ENCODE measurements around the gene PBRM1. TPM values are rescaled to one million over a fixed set of nuclear protein-coding genes. Genes with fewer than 3 reads are reported as not detected.

The PBRM1 gene
- total RNA-seq, 1 experiment from 2014 or later, result 40.0 TPM

DNA sequence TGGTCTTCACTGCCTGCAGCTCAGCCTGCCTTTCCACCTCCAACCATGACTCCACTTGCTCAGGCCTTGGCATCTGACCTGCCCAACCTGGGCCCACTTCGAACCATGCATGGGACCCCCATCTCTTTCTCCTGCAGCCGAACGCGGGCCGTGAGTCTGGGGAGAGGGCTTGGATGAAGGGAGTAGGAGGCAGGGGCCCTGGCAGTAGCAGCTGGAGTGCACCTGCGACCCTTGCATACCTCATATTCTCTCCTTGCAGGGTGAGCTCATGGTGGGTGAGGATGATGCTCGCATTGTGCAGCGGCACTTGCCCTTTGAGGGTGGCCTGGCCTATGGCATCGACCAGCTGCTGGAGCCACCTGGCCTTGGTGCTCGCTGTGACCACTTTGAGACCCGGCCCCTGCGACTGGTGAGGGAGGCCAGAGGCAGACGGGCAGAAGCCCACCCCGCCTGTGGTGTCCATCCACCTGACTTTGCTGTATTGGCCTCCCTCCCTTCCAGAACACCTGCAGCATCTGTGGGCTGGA is 165.5 kb downstream of the PBRM1 start:
- CTCF ChIA-PET, result no interaction called here
- no peaks in the 10 kb centered on the region for H3K27me3 ChIP-seq (ENCODE audit: insufficient read depth, low read length)
- ATAC-seq, result no peak
- no peaks in the 10 kb centered on the region for H3K9me3 ChIP-seq (ENCODE audit: control insufficient read depth in 1 of 2, insufficient read depth in 1 of 2, low read depth in 1 of 2, low read length in 2 of 2)
- no peak overlapping the region for H3K4me2 ChIP-seq (ENCODE audit: low read length)
- H3K79me2 ChIP-seq (ENCODE audit: insufficient read depth, low read length), result no peaks in the 10 kb centered on the region
- TF ChIP-seq CTCF (IDR thresholded peaks at IDR 0.05 in 2 of 3, conservative IDR thresholded peaks at IDR 0.05 in 1 of 3; ENCODE audit: borderline replicate concordance in 1 of 3, insufficient read depth in 1 of 3, low read depth in 2 of 3, low read length in 2 of 3), result no peak
- TF ChIP-seq JUND (IDR thresholded peaks at IDR 0.05), result no peak
- no peak for TF ChIP-seq ZBTB33 (IDR thresholded peaks at IDR 0.05; ENCODE audit: extremely low read depth, insufficient replicate concordance, low read length)
- no peak for TF ChIP-seq EZH2phosphoT487 (IDR thresholded peaks at IDR 0.05; ENCODE audit: borderline replicate concordance)
- TF ChIP-seq, protein P1, sequence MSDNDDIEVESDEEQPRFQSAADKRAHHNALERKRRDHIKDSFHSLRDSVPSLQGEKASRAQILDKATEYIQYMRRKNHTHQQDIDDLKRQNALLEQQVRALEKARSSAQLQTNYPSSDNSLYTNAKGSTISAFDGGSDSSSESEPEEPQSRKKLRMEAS (IDR thresholded peaks at IDR 0.05), result no peak
- no peak for TF ChIP-seq REST (IDR thresholded peaks at IDR 0.05; ENCODE audit: low read depth)
- no peak overlapping the region for H3K9ac ChIP-seq (ENCODE audit: low read length)
- H2AFZ ChIP-seq (ENCODE audit: low read depth, low read length, poor library complexity, severe bottlenecking), result no peak overlapping the region
- no peaks in the 10 kb centered on the region for H3K9me2 ChIP-seq (ENCODE audit: insufficient read depth)
- POLR2A ChIA-PET, result no interaction called here
- no peak for DNase-seq (ENCODE audit: low read depth, low spot score)
- RAD21 ChIA-PET (ENCODE audit: low non-redundant PET in 1 of 2, low total read pairs in 2 of 2, uncharacterized antibody in 2 of 2, unreplicated experiment in 2 of 2), result no interaction called here
- H4K20me1 ChIP-seq (ENCODE audit: insufficient read depth), result no peaks in the 10 kb centered on the region
- no peak overlapping the region for H3K27ac ChIP-seq (ENCODE audit: low read depth, low read length)
- intact Hi-C loops (cut with micrococcal nuclease), result no loop called here
- H3K4me1 ChIP-seq (ENCODE audit: control insufficient read depth in 1 of 2, insufficient read depth in 2 of 2, low read length in 2 of 2), result peaks cover 0 to 3% of the 10 kb centered on the region in 2 experiments; a peak in 1 of 4 replicates
- H3K4me3 ChIP-seq (replicated peaks in 1 of 2; ENCODE audit: low read depth in 1 of 2, low read length in 2 of 2), result no peak overlapping the region
- BruUV-seq (replicated peaks), result no TSS peak
- no peaks in the 10 kb centered on the region; a peak in 1 of 4 replicates for H3K36me3 ChIP-seq (ENCODE audit: control insufficient read depth in 1 of 2, insufficient read depth in 2 of 2, low read length in 2 of 2)

Data from HCT116 (cell line).